Epithelial cell of prostate (primary cell): ENCODE results near the gene ADAP1.

ENCODE experiments used
- DNase-seq: peaks from one replicate; pipeline ENCODE4 v3.0.0-alpha.2; 2011; ENCODE audit warnings: low read depth, low spot score
- H3K27ac ChIP-seq: fragments of 450-650 bp; 2 replicates; pipeline ENCODE4 v1.5.1; 2017; ENCODE audit warnings: mild to moderate bottlenecking

Gene ADAP1

GRCh38 chr7:888081-889024 is 66.1 kb downstream of the ADAP1 start:
- no peak overlapping the region for H3K27ac ChIP-seq

GRCh38 chr7:887488-887820 is 67.0 kb downstream of the ADAP1 start:
- DNase-seq: no peak
- no peak overlapping the region for H3K27ac ChIP-seq

More at GRCh38 chr7:888081-889024, 66.1 kb downstream of the ADAP1 start:
- no peak for DNase-seq

GRCh38 chr7:886626-887487 is 67.6 kb downstream of the ADAP1 start:
- peak overlapping the region; percentile 13 for H3K27ac ChIP-seq
- no peak for DNase-seq

- DNase-seq: no peak
These were observed 68.4 kb downstream of the ADAP1 start for GRCh38 chr7:885893-886625.

GRCh38 chr7:885261-885892 is 69.1 kb downstream of the ADAP1 start:
- H3K27ac ChIP-seq: no peak overlapping the region
- no peak for DNase-seq

More at GRCh38 chr7:885893-886625, 68.4 kb downstream of the ADAP1 start:
- H3K27ac ChIP-seq: peak overlapping the region; percentile 13

- no peak overlapping the region for H3K27ac ChIP-seq
These were observed 70.1 kb downstream of the ADAP1 start for GRCh38 chr7:884191-885003.

GRCh38 chr7:883055-884021 is 71.1 kb downstream of the ADAP1 start:
- DNase-seq: no peak
- no peak overlapping the region for H3K27ac ChIP-seq

More at GRCh38 chr7:884191-885003, 70.1 kb downstream of the ADAP1 start:
- DNase-seq: no peak

- DNase-seq: no peak
- no peak overlapping the region for H3K27ac ChIP-seq
These were observed 72.0 kb downstream of the ADAP1 start for GRCh38 chr7:882336-883035.

- H3K27ac ChIP-seq: no peak overlapping the region
- DNase-seq: no peak
These were observed 72.8 kb downstream of the ADAP1 start for GRCh38 chr7:881441-882234.

GRCh38 chr7:880450-880849 is 74.0 kb downstream of the ADAP1 start:
- H3K27ac ChIP-seq: no peak overlapping the region
- DNase-seq: no peak

- no peak overlapping the region for H3K27ac ChIP-seq
- DNase-seq: no peak
These were observed 74.8 kb downstream of the ADAP1 start for GRCh38 chr7:879706-880105.

GRCh38 chr7:879093-879492 is 75.4 kb downstream of the ADAP1 start:
- DNase-seq: no peak
- H3K27ac ChIP-seq: no peak overlapping the region

GRCh38 chr7:877312-878232 is 76.9 kb downstream of the ADAP1 start:
- H3K27ac ChIP-seq: peak overlapping the region; percentile 77
- no peak for DNase-seq

GRCh38 chr7:876972-877311 is 77.5 kb downstream of the ADAP1 start:
- DNase-seq: no peak
- H3K27ac ChIP-seq: peak overlapping the region; percentile 77

- H3K27ac ChIP-seq: peak within 1 kb of the TSS; percentile 77
These were observed 78.2 kb downstream of the ADAP1 start, which contains the start of gene GET4 for GRCh38 chr7:876077-876971. GET4 (plus strand) TSS chr7:876554; CDS start chr7:876646, 92 bp downstream.

More at GRCh38 chr7:876077-876971, 78.2 kb downstream of the ADAP1 start, which contains the start of gene GET4:
- DNase-seq: peak; percentile 83
